SK-N-SH (cell line): ENCODE results near the gene KIDINS220. TPM values are rescaled to one million over a fixed set of nuclear protein-coding genes. Genes with fewer than 3 reads are reported as not detected.

Source experiments
- CTCF ChIA-PET: fragments of 300-600, 350-600 bp; formaldehyde crosslinking; extraction: SDS; loops from one replicate; lab custom pipeline; 2021; lab: Yijun Ruan, JAX
- POLR2A ChIA-PET: fragments of 350-600 bp; sonication (Branson Sonifier 250); formaldehyde crosslinking; extraction: SDS; loops from one replicate; lab custom pipeline; 2020; ENCODE audit warnings: antibody characterized with exemption, inconsistent platforms; lab: Yijun Ruan, JAX
- DNase-seq: peaks from one replicate; pipeline ENCODE4 v3.0.0; 2012
- H2AFZ ChIP-seq: fragments of 200-600 bp; sonication (generic); 2 replicates; pipeline ENCODE4 v1.8.1; 2016; ENCODE audit warnings: antibody characterized with exemption, mild to moderate bottlenecking, low read depth
- H3F3A ChIP-seq: fragments of 200-600 bp; sonication (generic); replicated peaks from 2 replicates; pipeline ENCODE3; 2016; ENCODE audit warnings: antibody characterized with exemption, mild to moderate bottlenecking; ENCODE audit not compliant: insufficient read depth
- H3K27ac ChIP-seq, 2 experiments: fragments of 200-500 bp in 1 of 2; fragments of 200-600 bp in 1 of 2; sonication (Bioruptor generic) in 1 of 2; sonication (generic), shearing (Covaris generic) in 1 of 2; 2 replicates each; pipeline versions ENCODE4 v1.5.1 to v1.6.1; 2014 to 2016; ENCODE audit warnings: low read depth in 2 of 2, inconsistent platforms in 1 of 2, low read length in 1 of 2, mild to moderate bottlenecking in 1 of 2, mixed read lengths in 1 of 2
- H3K27me3 ChIP-seq: fragments of 200-600 bp; sonication (generic), shearing (Covaris generic); 2 replicates; pipeline ENCODE4 v1.6.1; 2016; ENCODE audit warnings: mixed run types; ENCODE audit not compliant: insufficient read depth
- H3K36me3 ChIP-seq, 2 experiments: fragments of 200-500 bp in 1 of 2; fragments of 200-600 bp in 1 of 2; sonication (Bioruptor generic) in 1 of 2; sonication (generic) in 1 of 2; replicated peaks in 1 of 2; 2 replicates each; pipeline versions ENCODE3 to v1.5.1; 2014 to 2016; ENCODE audit warnings: low read length in 1 of 2, mild to moderate bottlenecking in 1 of 2; ENCODE audit not compliant: insufficient read depth in 2 of 2, control insufficient read depth in 1 of 2
- H3K4me1 ChIP-seq, 2 experiments: fragments of 200-500 bp in 1 of 2; fragments of 200-600 bp in 1 of 2; sonication (Bioruptor generic) in 1 of 2; sonication (generic), shearing (Covaris generic) in 1 of 2; 2 replicates each; pipeline versions ENCODE4 v1.5.1 to v1.6.1; 2014 to 2016; ENCODE audit warnings: low read depth in 1 of 2, low read length in 1 of 2, mixed run types in 1 of 2; ENCODE audit not compliant: insufficient read depth in 2 of 2, control insufficient read depth in 1 of 2
- H3K4me2 ChIP-seq: fragments of 200-600 bp; sonication (generic), shearing (Covaris generic); 2 replicates; pipeline ENCODE4 v1.6.1; 2017; ENCODE audit warnings: mixed run types
- H3K4me3 ChIP-seq, 2 experiments: fragments of 200-500 bp in 1 of 2; fragments of 200-600 bp in 1 of 2; sonication (Bioruptor generic) in 1 of 2; sonication (generic), shearing (Covaris generic) in 1 of 2; 2 replicates each; pipeline versions ENCODE4 v1.5.1 to v1.8.1; 2014 to 2016; ENCODE audit warnings: low read depth in 2 of 2, inconsistent platforms in 1 of 2, low read length in 1 of 2, mild to moderate bottlenecking in 1 of 2, mixed read lengths in 1 of 2, moderate library complexity in 1 of 2
- H3K79me2 ChIP-seq: fragments of 200-600 bp; sonication (generic); 2 replicates; pipeline ENCODE4 v1.8.1; 2017; ENCODE audit warnings: mild to moderate bottlenecking; ENCODE audit not compliant: insufficient read depth
- H3K9ac ChIP-seq: fragments of 200-600 bp; sonication (generic); 2 replicates; pipeline ENCODE4 v1.6.1; 2017; ENCODE audit warnings: mixed run types
- H3K9me2 ChIP-seq: fragments of 200-600 bp; sonication (generic); 2 replicates; pipeline ENCODE4 v1.6.1; 2017; ENCODE audit warnings: mixed run types
- H3K9me3 ChIP-seq: fragments of 200-600 bp; sonication (generic); 2 replicates; pipeline ENCODE4 v1.6.1; 2017; ENCODE audit warnings: mixed run types, mild to moderate bottlenecking, moderate library complexity
- H4K20me1 ChIP-seq: fragments of 200-600 bp; sonication (generic); 2 replicates; pipeline ENCODE4 v1.6.1; 2017; ENCODE audit warnings: mild to moderate bottlenecking, mixed run types; ENCODE audit not compliant: insufficient read depth
- CHD2 ChIP-seq: fragments of 150-350 bp; IDR thresholded peaks from 2 replicates; pipeline ENCODE4 v1.6.1; 2018; ENCODE audit warnings: low read length; ENCODE audit not compliant: partially characterized antibody
- CTCF ChIP-seq: fragments of 200-600 bp; sonication (generic); IDR thresholded peaks from 2 replicates; pipeline ENCODE4 v1.6.1; 2017; ENCODE audit warnings: antibody characterized with exemption, mild to moderate bottlenecking, moderate library complexity
- EP300 ChIP-seq, 2 experiments: IDR thresholded peaks; 2 replicates each; pipeline versions ENCODE4 v1.4.0 to v1.6.1; 2012; ENCODE audit warnings: borderline replicate concordance in 1 of 2, low read depth in 1 of 2, low read length in 1 of 2
- EZH2phosphoT487 ChIP-seq: fragments of 200-600 bp; sonication (generic); IDR thresholded peaks from 2 replicates; pipeline ENCODE4 v1.6.1; 2017; ENCODE audit warnings: low read depth, mixed run types, mild to moderate bottlenecking, antibody characterized with exemption, moderate library complexity, borderline replicate concordance
- FOSL2 ChIP-seq: IDR thresholded peaks from 2 replicates; pipeline ENCODE4 v1.4.0; 2012; ENCODE audit warnings: low read depth, mild to moderate bottlenecking, moderate library complexity, borderline replicate concordance
- FOXJ3 ChIP-seq: sonication (generic); formaldehyde crosslinking; IDR thresholded peaks from 2 replicates; pipeline ENCODE4 v1.5.1; 2020; ENCODE audit warnings: mild to moderate bottlenecking, missing genetic modification reagents
- GABPA ChIP-seq: IDR thresholded peaks from 2 replicates; pipeline ENCODE4 v1.4.0; 2012; ENCODE audit warnings: low read depth, mild to moderate bottlenecking
- GATA2 ChIP-seq: sonication (generic); formaldehyde crosslinking; IDR thresholded peaks from 2 replicates; pipeline ENCODE4 v1.5.0; 2020; ENCODE audit warnings: mild to moderate bottlenecking, missing genetic modification reagents
- IRF3 ChIP-seq: fragments of 150-350 bp; IDR thresholded peaks from 2 replicates; pipeline ENCODE4 v1.6.1; 2016; ENCODE audit warnings: mild to moderate bottlenecking, low read depth, low read length
- JUND ChIP-seq: IDR thresholded peaks from 2 replicates; pipeline ENCODE4 v1.4.0; 2012
- MAX ChIP-seq: IDR thresholded peaks from 2 replicates; pipeline ENCODE4 v1.4.0; 2012; ENCODE audit warnings: low read depth
- MEF2A ChIP-seq: IDR thresholded peaks from 2 replicates; pipeline ENCODE4 v1.4.0; 2012; ENCODE audit warnings: low read depth, borderline replicate concordance
- MXI1 ChIP-seq: IDR thresholded peaks from 2 replicates; pipeline ENCODE4 v1.6.1; 2012; ENCODE audit warnings: mild to moderate bottlenecking, low read depth, low read length, improper control_type of control experiment
- NRF1 ChIP-seq: IDR thresholded peaks from 2 replicates; pipeline ENCODE4 v1.6.1; 2012; ENCODE audit warnings: low read depth, mild to moderate bottlenecking, low read length
- RAD21 ChIP-seq: IDR thresholded peaks from 2 replicates; pipeline ENCODE4 v1.6.1; 2012; ENCODE audit warnings: mild to moderate bottlenecking, low read length
- TEAD4 ChIP-seq: IDR thresholded peaks from 2 replicates; pipeline ENCODE4 v1.4.0; 2012; ENCODE audit warnings: mild to moderate bottlenecking, borderline replicate concordance; ENCODE audit not compliant: insufficient read depth
- USF2 ChIP-seq: fragments of 150-350 bp; IDR thresholded peaks from 2 replicates; pipeline ENCODE4 v1.6.1; 2017; ENCODE audit warnings: antibody characterized with exemption, low read length, low read depth, borderline replicate concordance
- YY1 ChIP-seq: IDR thresholded peaks from 2 replicates; pipeline ENCODE4 v1.4.0; 2012; ENCODE audit warnings: low read depth, mild to moderate bottlenecking
- ZBTB33 ChIP-seq: IDR thresholded peaks from 2 replicates; pipeline ENCODE4 v1.4.0; 2012; ENCODE audit warnings: low read depth, borderline replicate concordance
- polyA plus RNA-seq, 3 experiments: library from polyadenylated mRNA; depleted of rRNA; stranded (reverse); fragments of >200 nt; gene quantifications; 2 replicates each; pipeline ENCODE4 v1.2.3, GENCODE V29; 2012

Gene KIDINS220
- polyA plus RNA-seq, 1 of the 3 experiments (the other 2 are of a cell fraction), result 18.2 TPM

GRCh38 chr2:8837795-8838140 lies 355 bp upstream of the KIDINS220 start (continued):
- TF ChIP-seq TEAD4 (no peak), USF2 (no peak), FOSL2 (no peak)

- Histone ChIP-seq H4K20me1 (peaks cover 20% of the 10 kb centered on the region), H3K9me2 (no peaks in the 10 kb centered on the region; the same call in 1 of the 2 replicates), H3K27ac (no peak overlapping the region), H3K9ac (no peak overlapping the region), H3K4me2 (peak overlapping the region; percentile 79), H3K27me3 (no peaks in the 10 kb centered on the region), H2AFZ (no peak overlapping the region), H3K36me3 (no peaks in the 10 kb centered on the region), H3K9me3 (no peaks in the 10 kb centered on the region), H3K4me1 (peaks cover 0 to 8% of the 10 kb centered on the region in 2 experiments; a peak in 1 of 4 replicates), H3K79me2 (peaks cover 68% of the 10 kb centered on the region), H3K4me3 (peak overlapping the region in 1 of 2 experiments; percentile 81; a peak in 2 of 4 replicates), H3F3A (no peaks in the 10 kb centered on the region)
- ChIA-PET CTCF (interaction anchor here (1.0 kb wide), 1 partner anchor 31 kb away, joined by 3 read pairs; no protein-coding TSS in a partner anchor), POLR2A (no interaction called here)
- DNase-seq, result no peak
- no peak for TF ChIP-seq CHD2
- no peak for TF ChIP-seq MEF2A
- TF ChIP-seq IRF3, result no peak
- TF ChIP-seq MXI1, result no peak
- TF ChIP-seq JUND, result no peak
- no peak for TF ChIP-seq FOXJ3 (CRISPR knock-in tag)
- no peak for TF ChIP-seq MAX
- no peak for TF ChIP-seq EP300 (IDR thresholded peaks at IDR 0.05; ENCODE audit: borderline replicate concordance in 1 of 2, low read depth in 1 of 2, low read length in 1 of 2)
- no peak for TF ChIP-seq GATA2 (CRISPR knock-in tag)
- no peak for TF ChIP-seq RAD21
- TF ChIP-seq EZH2phosphoT487, result no peak
- TF ChIP-seq CTCF, result no peak
- TF ChIP-seq ZBTB33, result no peak
- TF ChIP-seq YY1, result no peak
- no peak for TF ChIP-seq GABPA
- TF ChIP-seq NRF1, result no peak
These were observed 2.1 kb downstream of the KIDINS220 start for GRCh38 chr2:8835279-8835678.
